AG04449 (cell line): ENCODE data around the gene UBALD2.

Experiments
- CTCF ChIA-PET: fragments of 350-600 bp; formaldehyde crosslinking; extraction: SDS; loops from one replicate; lab custom pipeline; 2021; ENCODE audit warnings: antibody characterized with exemption; lab: Yijun Ruan, JAX
- POLR2A ChIA-PET: fragments of 400-600, 350-600 bp; formaldehyde crosslinking; extraction: SDS; loops from one replicate; lab custom pipeline; 2020; ENCODE audit warnings: antibody characterized with exemption, inconsistent platforms; lab: Yijun Ruan, JAX
- DNase-seq: peaks from one replicate; pipeline ENCODE4 v3.0.0-alpha.2; 2010; ENCODE audit warnings: low read depth, low spot score
- H3K4me3 ChIP-seq: 2 replicates; pipeline ENCODE4 v1.5.1; 2011; ENCODE audit warnings: low read depth, mild to moderate bottlenecking, control low read depth, low read length
- CTCF ChIP-seq: IDR thresholded peaks from one replicate; pipeline ENCODE4 v1.5.1; 2011; ENCODE audit warnings: mild to moderate bottlenecking, moderate library complexity, low read length, control low read depth, inconsistent platforms; ENCODE audit not compliant: insufficient read depth; ENCODE audit errors: missing control alignments

Gene UBALD2

GRCh38 chr17:76238847-76239537 is 26.2 kb upstream of the UBALD2 start:
- ChIA-PET POLR2A (no interaction called here), CTCF (interaction anchor here (0.6 to 1.6 kb wide), 5 partner anchors 24 to 104 kb away, joined by 3 to 6 read pairs (median 3); no protein-coding TSS in a partner anchor)
- TF ChIP-seq CTCF = no peak
- no peak for DNase-seq
- H3K4me3 ChIP-seq = no peak overlapping the region; the same call in 1 of the 2 replicates

- ChIA-PET POLR2A (no interaction called here), CTCF (no interaction called here)
- peak overlapping the region; percentile 39 for H3K4me3 ChIP-seq
- no peak for DNase-seq
- TF ChIP-seq CTCF = no peak
Measured at GRCh38 chr17:76239538-76240274, 25.4 kb upstream of the UBALD2 start.

- POLR2A ChIA-PET = interaction anchor here (1.4 kb wide), 1 partner anchor 24 kb away, joined by 5 read pairs; the partner anchor contains the start of gene UBALD2
- CTCF ChIA-PET = interaction anchor here (1.0 to 1.4 kb wide), 2 partner anchors 39 to 119 kb away, joined by 3 to 6 read pairs; no protein-coding TSS in a partner anchor
- TF ChIP-seq CTCF = no peak
- DNase-seq = no peak
- H3K4me3 ChIP-seq = peak within 1 kb of the TSS; percentile 61
Measured at GRCh38 chr17:76240461-76241203, 24.5 kb upstream of the UBALD2 start, which contains the start of gene RNF157. RNF157 (minus strand) TSS chr17:76240493; CDS start chr17:76240240, 253 bp downstream.

- peak overlapping the region; percentile 61 for H3K4me3 ChIP-seq
- TF ChIP-seq CTCF = no peak
- no peak for DNase-seq
- ChIA-PET CTCF (interaction anchor here (1.0 to 1.4 kb wide), 2 partner anchors 39 to 120 kb away, joined by 3 to 6 read pairs; no protein-coding TSS in a partner anchor), POLR2A (interaction anchor here (1.4 kb wide), 1 partner anchor 24 kb away, joined by 5 read pairs; the partner anchor contains the start of gene UBALD2)
Measured at GRCh38 chr17:76241204-76241538, 24.0 kb upstream of the UBALD2 start.

GRCh38 chr17:76241691-76242255 is 23.4 kb upstream of the UBALD2 start:
- ChIA-PET CTCF (interaction anchor here (1.0 to 1.4 kb wide), 2 partner anchors 38 to 120 kb away, joined by 3 to 6 read pairs; no protein-coding TSS in a partner anchor), POLR2A (interaction anchor here (1.4 kb wide), 1 partner anchor 23 kb away, joined by 5 read pairs; the partner anchor contains the start of gene UBALD2)
- DNase-seq = no peak
- TF ChIP-seq CTCF = no peak
- H3K4me3 ChIP-seq = no peak overlapping the region
